HCT116 (cell line): ENCODE measurements around the gene MRRF. TPM values are rescaled to one million over a fixed set of nuclear protein-coding genes. Genes with fewer than 3 reads are reported as not detected.

Experiments
- ATAC-seq: fragments of 200-7000 bp; cut with Tn5 transposase; 2 replicates; pipeline ENCODE4 v1.9.1; 2020; ENCODE audit warnings: mild to moderate bottlenecking, moderate library complexity
- BruUV-seq: library from RNA; stranded (reverse); fragments of 400-500 nt; replicated peaks from 2 replicates; lab custom pipeline; 2021; lab: Mats Ljungman, UMichigan
- CTCF ChIA-PET: fragments of 300-600 bp; sonication (Branson Sonifier 250); formaldehyde crosslinking; loops from one replicate; lab custom pipeline; 2021; ENCODE audit warnings: antibody characterized with exemption; lab: Charles Lee
- POLR2A ChIA-PET: fragments of 300-600, 350-600 bp; sonication (Branson Sonifier 250); formaldehyde crosslinking; loops from one replicate; lab custom pipeline; 2021; ENCODE audit warnings: antibody characterized with exemption; lab: Charles Lee
- RAD21 ChIA-PET, 2 experiments: fragments of 300-600 bp; sonication (Branson Sonifier 250); formaldehyde crosslinking; loops; one replicate each; lab custom pipeline; 2023; ENCODE audit warnings: low total read pairs in 2 of 2; ENCODE audit not compliant: uncharacterized antibody in 2 of 2, unreplicated experiment in 2 of 2, low non-redundant PET in 1 of 2; lab: Charles Lee
- DNase-seq: peaks from one replicate; pipeline ENCODE4 v3.0.0-alpha.2; 2010; ENCODE audit warnings: low read depth, low spot score
- H2AFZ ChIP-seq: fragments of 200-600 bp; shearing (Covaris generic), sonication (generic); 2 replicates; pipeline ENCODE4 v1.6.1; 2017; ENCODE audit warnings: low read depth, mixed run types, mixed read lengths, antibody characterized with exemption, low read length; ENCODE audit not compliant: poor library complexity, severe bottlenecking
- H3K27ac ChIP-seq: 2 replicates; pipeline ENCODE4 v1.5.1; 2012; ENCODE audit warnings: low read depth, low read length
- H3K27me3 ChIP-seq: fragments of 200-600 bp; sonication (generic); 2 replicates; pipeline ENCODE4 v1.6.1; 2016; ENCODE audit warnings: mixed run types, low read length, mixed read lengths; ENCODE audit not compliant: insufficient read depth
- H3K36me3 ChIP-seq, 2 experiments: fragments of 200-500 bp in 1 of 2; fragments of 200-600 bp in 1 of 2; sonication (Bioruptor generic) in 1 of 2; sonication (generic) in 1 of 2; 2 replicates each; pipeline versions ENCODE4 v1.5.1 to v1.6.1; 2014 to 2016; ENCODE audit warnings: low read length in 2 of 2, inconsistent platforms in 1 of 2, mixed read lengths in 1 of 2, mixed run types in 1 of 2; ENCODE audit not compliant: insufficient read depth in 2 of 2, control insufficient read depth in 1 of 2
- H3K4me1 ChIP-seq, 2 experiments: fragments of 200-600 bp in 1 of 2; sonication (generic) in 1 of 2; 2 replicates each; pipeline versions ENCODE4 v1.5.1 to v1.6.1; 2012 to 2017; ENCODE audit warnings: low read length in 2 of 2, inconsistent platforms in 1 of 2, mild to moderate bottlenecking in 1 of 2, mixed read lengths in 1 of 2, mixed run types in 1 of 2, moderate library complexity in 1 of 2; ENCODE audit not compliant: insufficient read depth in 2 of 2, control insufficient read depth in 1 of 2
- H3K4me2 ChIP-seq: fragments of 200-600 bp; sonication (generic); 2 replicates; pipeline ENCODE4 v1.6.1; 2017; ENCODE audit warnings: mixed run types, low read length, mixed read lengths
- H3K4me3 ChIP-seq, 2 experiments: fragments of 200-600 bp in 1 of 2; sonication (generic) in 1 of 2; replicated peaks in 1 of 2; 2 replicates each; pipeline ENCODE4 v1.5.1; 2011 to 2016; ENCODE audit warnings: low read length in 2 of 2, control low read depth in 1 of 2, low read depth in 1 of 2, mild to moderate bottlenecking in 1 of 2, mixed read lengths in 1 of 2, mixed run types in 1 of 2
- H3K79me2 ChIP-seq: fragments of 200-600 bp; sonication (generic); 2 replicates; pipeline ENCODE4 v1.6.1; 2017; ENCODE audit warnings: mild to moderate bottlenecking, mixed run types, low read length, moderate library complexity, mixed read lengths; ENCODE audit not compliant: insufficient read depth
- H3K9ac ChIP-seq: fragments of 200-600 bp; sonication (generic); 2 replicates; pipeline ENCODE4 v1.6.1; 2016; ENCODE audit warnings: low read length, mixed read lengths
- H3K9me2 ChIP-seq: fragments of 200-600 bp; sonication (generic), shearing (Covaris generic); 2 replicates; pipeline ENCODE4 v1.6.1; 2017; ENCODE audit warnings: mixed run types, mild to moderate bottlenecking, moderate library complexity; ENCODE audit not compliant: insufficient read depth
- H3K9me3 ChIP-seq, 2 experiments: fragments of 200-500 bp in 1 of 2; fragments of 200-600 bp in 1 of 2; sonication (Bioruptor generic) in 1 of 2; sonication (generic) in 1 of 2; 2 replicates each; pipeline ENCODE4 v1.6.1; 2014 to 2017; ENCODE audit warnings: low read length in 2 of 2, mixed read lengths in 2 of 2, inconsistent platforms in 1 of 2, low read depth in 1 of 2, mild to moderate bottlenecking in 1 of 2, mixed run types in 1 of 2, moderate library complexity in 1 of 2; ENCODE audit not compliant: control insufficient read depth in 1 of 2, insufficient read depth in 1 of 2
- H4K20me1 ChIP-seq: fragments of 200-600 bp; sonication (generic), shearing (Covaris generic); 2 replicates; pipeline ENCODE4 v1.6.1; 2017; ENCODE audit warnings: mixed run types, mild to moderate bottlenecking, moderate library complexity; ENCODE audit not compliant: insufficient read depth
- CBX3 ChIP-seq: IDR thresholded peaks from 2 replicates; pipeline ENCODE4 v1.6.1; 2012; ENCODE audit warnings: low read depth
- EGR1 ChIP-seq: IDR thresholded peaks from 2 replicates; pipeline ENCODE4 v1.6.1; 2012; ENCODE audit warnings: low read depth
- EZH2phosphoT487 ChIP-seq: fragments of 200-600 bp; IDR thresholded peaks from 2 replicates; pipeline ENCODE4 v1.6.1; 2018; ENCODE audit warnings: antibody characterized with exemption, borderline replicate concordance
- FOSL1 ChIP-seq: IDR thresholded peaks from 2 replicates; pipeline ENCODE4 v1.6.1; 2012; ENCODE audit warnings: low read depth
- MAX ChIP-seq: IDR thresholded peaks from 2 replicates; pipeline ENCODE4 v1.6.1; 2012
- POLR2A ChIP-seq: IDR thresholded peaks from 2 replicates; pipeline ENCODE4 v1.7.0; 2011; ENCODE audit warnings: borderline replicate concordance; ENCODE audit not compliant: insufficient read depth, insufficient read length; ENCODE audit errors: extremely low read depth
- POLR2AphosphoS5 ChIP-seq: IDR thresholded peaks from 2 replicates; pipeline ENCODE4 v1.6.1; 2011; ENCODE audit warnings: mild to moderate bottlenecking, low read depth, low read length, moderate library complexity
- REST ChIP-seq: IDR thresholded peaks from 2 replicates; pipeline ENCODE4 v1.6.1; 2012; ENCODE audit warnings: low read depth
- SRF ChIP-seq: IDR thresholded peaks from 2 replicates; pipeline ENCODE4 v1.6.1; 2012; ENCODE audit warnings: low read depth
- intact Hi-C: fragments of 100-400 bp; cut with micrococcal nuclease; formaldehyde crosslinking; loops from 2 replicates; pipeline ENCODE4 v1.10.0; 2022
- total RNA-seq: library from RNA; stranded (reverse); gene quantifications from one replicate; pipeline ENCODE4 v1.2.1, GENCODE V29; 2021; ENCODE audit not compliant: unreplicated experiment

Gene MRRF
- total RNA-seq, 1 experiment from 2014 or later, result 88.6 TPM

GRCh38 chr9:122222791-122223190, 41.9 kb upstream of the MRRF start:
- Histone ChIP-seq H4K20me1 (no peaks in the 10 kb centered on the region), H3K79me2 (no peaks in the 10 kb centered on the region), H3K36me3 (no peaks in the 10 kb centered on the region), H3K4me3 (no peak overlapping the region), H3K9ac (no peak overlapping the region), H3K9me2 (no peaks in the 10 kb centered on the region), H3K27ac (no peak overlapping the region), H3K4me2 (no peak overlapping the region), H3K27me3 (no peaks in the 10 kb centered on the region), H2AFZ (no peak overlapping the region), H3K9me3 (no peaks in the 10 kb centered on the region), H3K4me1 (peaks cover 0 to 7% of the 10 kb centered on the region in 2 experiments; a peak in 1 of 4 replicates)
- BruUV-seq, result no TSS peak
- RAD21 ChIA-PET, result no interaction called here
- no peak for DNase-seq
- no peak for ATAC-seq
- CTCF ChIA-PET, result no interaction called here
- POLR2A ChIA-PET, result no interaction called here
- intact Hi-C loops, result no loop called here
- TF ChIP-seq EZH2phosphoT487 (no peak), EGR1 (no peak), POLR2AphosphoS5 (no peak), REST (no peak), MAX (no peak), SRF (no peak), POLR2A (no peak), FOSL1 (no peak), CBX3 (no peak)
- TF ChIP-seq, all 23 proteins: peak for 0
